Measurements from ENCODE around the gene MPPED1. TPM values are rescaled to one million over a fixed set of nuclear protein-coding genes. Genes with fewer than 3 reads are reported as not detected.

The MPPED1 gene
- total RNA-seq, 3 donors from 2014 or later = 0.17 TPM; not detected in 2

DNA sequence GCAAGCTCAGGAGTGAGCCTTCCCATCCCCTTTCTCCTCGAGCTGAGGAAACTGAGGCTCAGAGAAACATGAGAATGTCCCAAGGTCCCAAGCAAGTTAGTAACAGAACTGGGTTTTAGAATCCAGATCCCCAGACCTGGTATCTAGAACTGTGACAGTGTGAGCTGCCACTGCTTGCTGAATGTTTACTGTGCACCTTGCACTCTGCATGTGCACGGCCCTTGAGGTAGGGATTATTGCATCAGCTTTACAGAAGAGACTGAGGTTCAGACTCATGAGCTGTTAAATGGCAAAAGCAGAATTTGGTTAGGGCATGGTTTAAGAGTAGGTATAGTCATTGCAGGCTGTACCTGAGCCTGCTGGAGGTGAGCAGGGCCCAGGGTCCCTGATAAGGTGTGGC, 3.8 kb upstream of the MPPED1 start:
- Histone ChIP-seq H3K4me1 (ENCODE audit: low read depth) (no peaks in the 10 kb centered on the region), H3K9me3 (no peaks in the 10 kb centered on the region), H3K4me3 (no peak overlapping the region), H3K36me3 (ENCODE audit: low read depth) (no peaks in the 10 kb centered on the region)
- ATAC-seq (no peak), DNase-seq (no peak)
- TF ChIP-seq, protein P1, sequence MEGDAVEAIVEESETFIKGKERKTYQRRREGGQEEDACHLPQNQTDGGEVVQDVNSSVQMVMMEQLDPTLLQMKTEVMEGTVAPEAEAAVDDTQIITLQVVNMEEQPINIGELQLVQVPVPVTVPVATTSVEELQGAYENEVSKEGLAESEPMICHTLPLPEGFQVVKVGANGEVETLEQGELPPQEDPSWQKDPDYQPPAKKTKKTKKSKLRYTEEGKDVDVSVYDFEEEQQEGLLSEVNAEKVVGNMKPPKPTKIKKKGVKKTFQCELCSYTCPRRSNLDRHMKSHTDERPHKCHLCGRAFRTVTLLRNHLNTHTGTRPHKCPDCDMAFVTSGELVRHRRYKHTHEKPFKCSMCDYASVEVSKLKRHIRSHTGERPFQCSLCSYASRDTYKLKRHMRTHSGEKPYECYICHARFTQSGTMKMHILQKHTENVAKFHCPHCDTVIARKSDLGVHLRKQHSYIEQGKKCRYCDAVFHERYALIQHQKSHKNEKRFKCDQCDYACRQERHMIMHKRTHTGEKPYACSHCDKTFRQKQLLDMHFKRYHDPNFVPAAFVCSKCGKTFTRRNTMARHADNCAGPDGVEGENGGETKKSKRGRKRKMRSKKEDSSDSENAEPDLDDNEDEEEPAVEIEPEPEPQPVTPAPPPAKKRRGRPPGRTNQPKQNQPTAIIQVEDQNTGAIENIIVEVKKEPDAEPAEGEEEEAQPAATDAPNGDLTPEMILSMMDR (IDR thresholded peaks at IDR 0.05) = no peak
- intact Hi-C loops (cut with DNase I, micrococcal nuclease) = no loop called here

- TF ChIP-seq, protein P1 (IDR thresholded peaks at IDR 0.05) = no peak
- no peak for ATAC-seq
- no peak for DNase-seq
- no peaks in the 10 kb centered on the region for H3K9me3 ChIP-seq
- intact Hi-C loops (cut with DNase I, micrococcal nuclease) = no loop called here
- no peaks in the 10 kb centered on the region for H3K36me3 ChIP-seq (ENCODE audit: low read depth)
- H3K4me3 ChIP-seq = no peak overlapping the region
- H3K4me1 ChIP-seq (ENCODE audit: low read depth) = no peaks in the 10 kb centered on the region
Measured at GRCh38 chr22:43409046-43409445, 2.8 kb upstream of the MPPED1 start.

DNA sequence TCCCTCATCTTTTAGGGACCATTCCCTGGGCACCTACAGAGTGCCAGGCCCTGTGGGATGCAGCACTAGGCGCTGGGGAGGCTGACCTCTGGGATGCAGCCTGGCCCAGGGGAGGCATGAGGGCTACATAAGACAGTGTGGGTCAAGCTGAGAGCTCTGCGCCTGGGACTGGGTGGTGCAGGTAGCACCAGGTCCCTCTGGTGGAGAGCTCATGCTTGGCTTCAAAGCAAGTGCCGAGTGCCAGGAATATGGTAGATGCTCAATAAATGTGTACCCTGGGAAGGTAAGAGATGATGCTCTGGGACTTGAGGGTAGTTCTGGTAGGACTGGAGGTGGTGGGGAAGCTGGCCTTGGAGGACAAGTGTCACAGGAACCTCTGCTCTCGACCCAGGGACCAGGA, 2.0 kb upstream of the MPPED1 start:
- no peaks in the 10 kb centered on the region for H3K4me1 ChIP-seq (ENCODE audit: low read depth)
- no peak overlapping the region for H3K4me3 ChIP-seq
- intact Hi-C loops (cut with DNase I, micrococcal nuclease) = no loop called here
- DNase-seq (peak in 1 of 3 donors; percentile 3), ATAC-seq (no peak)
- no peaks in the 10 kb centered on the region for H3K9me3 ChIP-seq
- TF ChIP-seq, protein P1 (IDR thresholded peaks at IDR 0.05) = no peak
- no peaks in the 10 kb centered on the region for H3K36me3 ChIP-seq (ENCODE audit: low read depth)

DNA sequence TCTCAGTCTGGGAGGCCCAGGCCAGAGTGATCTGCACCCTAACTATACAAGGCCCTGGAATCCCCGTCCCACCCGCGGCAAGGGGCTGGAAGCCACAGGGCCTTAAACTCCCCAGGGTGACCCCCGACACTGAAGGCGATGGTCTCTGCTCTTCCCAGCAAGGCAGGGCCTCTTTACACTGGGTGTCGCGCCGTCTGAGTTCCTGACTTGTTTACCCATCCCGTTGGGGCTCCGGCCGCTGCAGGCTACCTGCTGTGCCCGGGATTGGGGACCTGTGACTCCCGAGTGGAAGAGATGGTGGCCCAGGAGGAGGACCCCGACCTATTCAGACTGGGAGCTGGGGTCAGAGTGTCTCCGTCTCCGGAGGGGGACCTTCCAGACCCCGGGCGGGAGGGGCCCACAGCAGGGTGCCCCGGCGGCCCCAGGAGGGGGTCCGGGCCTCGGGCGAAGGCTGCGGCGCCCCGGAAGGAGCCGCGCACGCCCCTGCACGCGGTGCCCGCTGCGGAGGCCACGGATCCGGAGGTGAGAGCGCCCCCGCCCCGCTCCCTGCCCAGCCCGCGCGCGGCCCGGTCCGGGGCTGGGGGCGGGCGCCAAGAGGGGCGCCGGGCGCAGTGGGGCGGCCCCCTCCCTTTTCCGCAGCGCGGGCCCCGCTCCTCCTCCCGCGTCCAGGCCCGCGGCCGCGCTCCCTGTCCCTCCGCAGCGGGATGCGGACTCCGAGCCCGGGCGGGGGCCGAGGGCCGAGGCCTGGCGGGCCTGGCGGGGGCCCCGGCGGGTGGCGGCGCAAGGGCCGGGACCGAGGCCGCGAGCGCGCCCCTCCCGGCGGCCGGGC, 560 bp upstream of the MPPED1 start:
- Histone ChIP-seq H3K4me3 (no peak overlapping the region), H3K9me3 (no peaks in the 10 kb centered on the region), H3K4me1 (ENCODE audit: low read depth) (no peaks in the 10 kb centered on the region), H3K36me3 (ENCODE audit: low read depth) (no peaks in the 10 kb centered on the region)
- intact Hi-C loops (cut with DNase I, micrococcal nuclease) = no loop called here
- TF ChIP-seq, protein P1 (IDR thresholded peaks at IDR 0.05) = no peak
- peak in 1 of 3 donors; percentile 41 for DNase-seq
- ATAC-seq = no peak

- no peaks in the 10 kb centered on the region for H3K9me3 ChIP-seq
- intact Hi-C loops (cut with DNase I, micrococcal nuclease) = no loop called here
- no peak overlapping the region for H3K4me3 ChIP-seq
- no peaks in the 10 kb centered on the region for H3K36me3 ChIP-seq (ENCODE audit: low read depth)
- DNase-seq (peak in 1 of 3 donors; percentile 27), ATAC-seq (no peak)
- TF ChIP-seq, protein P1 (IDR thresholded peaks at IDR 0.05) = no peak
- no peaks in the 10 kb centered on the region for H3K4me1 ChIP-seq (ENCODE audit: low read depth)
Measured at GRCh38 chr22:43412808-43413795, 1.3 kb downstream of the MPPED1 start.
